ENCODE results near the gene ZNF580.

The ZNF580 gene

GRCh38 chr19:55640577-55641425, at the start of gene ZNF580:
Gene ZNF580, plus strand, starts transcription at chr19:55641002. Its CDS starts 1,507 bp downstream, at chr19:55642509.
- peak; percentile 55 for DNase-seq (ENCODE audit: low read depth)

GRCh38 chr19:55591555-55591954, 49.2 kb upstream of the ZNF580 start:
- no peak for DNase-seq (ENCODE audit: low read depth)

GRCh38 chr19:55592391-55593090, 48.3 kb upstream of the ZNF580 start:
- DNase-seq (ENCODE audit: low read depth) = no peak

GRCh38 chr19:55593096-55593772, 47.6 kb upstream of the ZNF580 start:
- no peak for DNase-seq (ENCODE audit: low read depth)

- DNase-seq (ENCODE audit: low read depth) = no peak
Measured at GRCh38 chr19:55594996-55595545, 45.7 kb upstream of the ZNF580 start.

GRCh38 chr19:55596304-55596703, 44.5 kb upstream of the ZNF580 start:
- no peak for DNase-seq (ENCODE audit: low read depth)

GRCh38 chr19:55597501-55597921, 43.3 kb upstream of the ZNF580 start:
- DNase-seq (ENCODE audit: low read depth) = no peak

- no peak for DNase-seq (ENCODE audit: low read depth)
Measured at GRCh38 chr19:55598034-55598433, 42.8 kb upstream of the ZNF580 start.

GRCh38 chr19:55598719-55599467, 41.9 kb upstream of the ZNF580 start:
- peak; percentile 85 for DNase-seq (ENCODE audit: low read depth)

- peak; percentile 94 for DNase-seq (ENCODE audit: low read depth)
Measured at GRCh38 chr19:55599468-55599841, 41.3 kb upstream of the ZNF580 start, which contains the start of gene FIZ1. Gene FIZ1, minus strand, starts transcription at chr19:55599517. Its CDS starts 1,652 bp downstream, at chr19:55597865.

GRCh38 chr19:55599842-55600661, 40.8 kb upstream of the ZNF580 start, which contains the start of gene ZNF524:
Gene ZNF524, plus strand, starts transcription at chr19:55600288. Its CDS starts 1,825 bp downstream, at chr19:55602113.
- DNase-seq (ENCODE audit: low read depth) = no peak

- no peak for DNase-seq (ENCODE audit: low read depth)
Measured at GRCh38 chr19:55600662-55601028, 40.2 kb upstream of the ZNF580 start.

GRCh38 chr19:55601084-55601483, 39.7 kb upstream of the ZNF580 start:
- DNase-seq (ENCODE audit: low read depth) = no peak

GRCh38 chr19:55602104-55603001, 38.4 kb upstream of the ZNF580 start:
- DNase-seq (ENCODE audit: low read depth) = no peak

- DNase-seq (ENCODE audit: low read depth) = no peak
Measured at GRCh38 chr19:55603115-55603514, 37.7 kb upstream of the ZNF580 start.

GRCh38 chr19:55603581-55604292, 37.1 kb upstream of the ZNF580 start:
- no peak for DNase-seq (ENCODE audit: low read depth)

GRCh38 chr19:55605207-55605636, 35.6 kb upstream of the ZNF580 start:
- DNase-seq (ENCODE audit: low read depth) = peak; percentile 87

GRCh38 chr19:55605637-55606470, 34.9 kb upstream of the ZNF580 start, which contains the start of gene ZNF865:
Gene ZNF865, plus strand, starts transcription at chr19:55605647. Its CDS starts 7,972 bp downstream, at chr19:55613619.
- peak; percentile 70 for DNase-seq (ENCODE audit: low read depth)

Data from non-pigmented ciliary epithelial cell (primary cell).